Lower leg skin (tissue), 4 donors: ENCODE results near the gene B3GALT6. TPM values are rescaled to one million over a fixed set of nuclear protein-coding genes. Genes with fewer than 3 reads are reported as not detected.

Experiments
- DNase-seq, 2 donors: peaks; one replicate each; pipeline ENCODE4 v3.0.0-alpha.2; 2019; ENCODE audit warnings: low spot score in 2 of 2
- H3K4me3 ChIP-seq: fragments of 200-600 bp; sonication (generic); 2 replicates; pipeline ENCODE4 v1.5.1; 2017; ENCODE audit warnings: mild to moderate bottlenecking, low read depth; ENCODE audit not compliant: poor library complexity, severe bottlenecking
- CTCF ChIP-seq, 3 donors: fragments of 450-650 bp; IDR thresholded peaks; one replicate each; pipeline ENCODE4 v1.5.1; 2016; ENCODE audit warnings: antibody characterized with exemption in 3 of 3, mild to moderate bottlenecking in 3 of 3, moderate library complexity in 2 of 3
- POLR2A ChIP-seq, 2 donors: fragments of 450-650 bp; IDR thresholded peaks; one replicate each; pipeline ENCODE4 v1.6.1; 2016 to 2017; ENCODE audit warnings: antibody characterized with exemption in 2 of 2, mild to moderate bottlenecking in 1 of 2, moderate library complexity in 1 of 2
- WGBS, 2 donors: methylation state at CpG; one replicate each; pipeline ENCODE4 v1.1.5; 2018; 5-methylcytosine and 5-hydroxymethylcytosine counted together
- intact Hi-C: fragments of 100-400 bp; cut with DNase I; formaldehyde crosslinking; loops from one replicate; pipeline ENCODE4 v1.15.0; 2023; ENCODE audit warnings: low total_unique reads
- total RNA-seq, 4 donors: library from RNA; depleted of rRNA; stranded (reverse); fragments of >200 nt; gene quantifications; one replicate each; pipeline ENCODE4 v1.1.0, GENCODE V29; 2016

Gene B3GALT6
- total RNA-seq, 4 donors from 2014 or later: 12.8 to 26.1 (median 18.9) TPM

GRCh38 chr1:1222575-1223225 is 9.3 kb upstream of the B3GALT6 start:
- intact Hi-C loops: no loop called here
- 95% methylated on average over 39 to 42 of the region's 44 CpGs for WGBS, 2 donors
- no peak for TF ChIP-seq POLR2A (IDR thresholded peaks at IDR 0.05)
- TF ChIP-seq CTCF (IDR thresholded peaks at IDR 0.05): no peak
- DNase-seq: no peak
- H3K4me3 ChIP-seq: no peak overlapping the region

GRCh38 chr1:1223321-1223720 is 8.7 kb upstream of the B3GALT6 start:
- WGBS, 2 donors: 92 to 93% methylated on average over 15 of the region's 15 CpGs
- no peak for DNase-seq
- H3K4me3 ChIP-seq: no peak overlapping the region
- no peak for TF ChIP-seq CTCF (IDR thresholded peaks at IDR 0.05)
- TF ChIP-seq POLR2A (IDR thresholded peaks at IDR 0.05): no peak
- intact Hi-C loops: no loop called here

GRCh38 chr1:1223891-1224290 is 8.1 kb upstream of the B3GALT6 start:
- DNase-seq: no peak
- no peak overlapping the region for H3K4me3 ChIP-seq
- intact Hi-C loops: no loop called here
- no peak for TF ChIP-seq CTCF (IDR thresholded peaks at IDR 0.05)
- TF ChIP-seq POLR2A (IDR thresholded peaks at IDR 0.05): no peak
- WGBS, 2 donors: 92 to 94% methylated on average over 21 of the region's 21 CpGs

- intact Hi-C loops: no loop called here
- no peak for DNase-seq
- no peak overlapping the region for H3K4me3 ChIP-seq
- no peak for TF ChIP-seq POLR2A (IDR thresholded peaks at IDR 0.05)
- TF ChIP-seq CTCF (IDR thresholded peaks at IDR 0.05): no peak
- WGBS, 2 donors: 64 to 81% methylated on average over 23 to 32 of the region's 34 CpGs
Observed at GRCh38 chr1:1225238-1225845, 6.7 kb upstream of the B3GALT6 start.

GRCh38 chr1:1225913-1226312 is 6.1 kb upstream of the B3GALT6 start:
- TF ChIP-seq POLR2A (IDR thresholded peaks at IDR 0.05): no peak
- TF ChIP-seq CTCF (IDR thresholded peaks at IDR 0.05): no peak
- intact Hi-C loops: no loop called here
- no peak overlapping the region for H3K4me3 ChIP-seq

More at GRCh38 chr1:1225913-1226312, 6.1 kb upstream of the B3GALT6 start:
- DNase-seq: no peak
- 58 to 69% methylated on average over 18 of the region's 18 CpGs for WGBS, 2 donors
